Breast epithelium (tissue), 4 donors: ENCODE results near the gene FRMD4A. TPM values are rescaled to one million over a fixed set of nuclear protein-coding genes. Genes with fewer than 3 reads are reported as not detected.
A peak's percentile ranks its signal among the peaks of the same experiment; 100 is the strongest.

Experiments used
- DNase-seq, 2 donors: peaks; one replicate each; pipeline ENCODE4 v3.0.0-alpha.2; 2019; ENCODE audit warnings: low spot score in 2 of 2
- H3K27ac ChIP-seq, 2 donors: fragments of 200-600 bp; sonication (generic) in 1 of 2; one replicate each; pipeline ENCODE4 v1.5.1; 2016 to 2019; ENCODE audit warnings: mild to moderate bottlenecking in 1 of 2
- H3K27me3 ChIP-seq, 2 donors: fragments of 200-600 bp; sonication (generic) in 1 of 2; one replicate each; pipeline versions ENCODE4 v1.5.1 to v1.6.0; 2017 to 2019; ENCODE audit warnings: control low read depth in 1 of 2, mild to moderate bottlenecking in 1 of 2
- H3K36me3 ChIP-seq: fragments of 200-600 bp; one replicate; pipeline ENCODE4 v1.5.1; 2019
- H3K4me1 ChIP-seq, 2 donors: fragments of 200-600 bp; sonication (generic); one replicate each; pipeline ENCODE4 v1.5.1; 2016 to 2019; ENCODE audit warnings: control low read depth in 1 of 2
- H3K4me3 ChIP-seq, 3 donors: fragments of 200-600 bp; sonication (generic); 1 replicate in 2 of 3; 2 replicates in 1 of 3; pipeline ENCODE4 v1.5.1; 2016 to 2019; ENCODE audit warnings: mild to moderate bottlenecking in 3 of 3, moderate library complexity in 2 of 3
- H3K9me3 ChIP-seq, 2 donors: fragments of 200-600 bp; sonication (generic) in 1 of 2; one replicate each; pipeline ENCODE4 v1.5.1; 2016 to 2019; ENCODE audit warnings: control low read depth in 1 of 2
- POLR2A ChIP-seq: fragments of 450-650 bp; IDR thresholded peaks from one replicate; pipeline ENCODE4 v1.6.1; 2016; ENCODE audit warnings: antibody characterized with exemption, mild to moderate bottlenecking, moderate library complexity
- POLR2AphosphoS5 ChIP-seq, 3 donors: sonication (generic); formaldehyde crosslinking; IDR thresholded peaks; one replicate each; pipeline ENCODE4 v1.6.1; 2017; ENCODE audit warnings: antibody characterized with exemption in 3 of 3
- intact Hi-C: fragments of 100-400 bp; cut with DNase I; formaldehyde crosslinking; loops from one replicate; pipeline ENCODE4 v1.15.1; 2023; ENCODE audit warnings: low total_unique reads
- total RNA-seq, 3 donors: library from RNA; depleted of rRNA; stranded (reverse); fragments of >200 nt; gene quantifications; one replicate each; pipeline ENCODE4 v1.1.0, GENCODE V29; 2016
- TF ChIP-seq, protein P1 (sequence below), 3 donors: fragments of 450-650 bp; IDR thresholded peaks; one replicate each; pipeline ENCODE4 v1.5.1; 2016 to 2017; ENCODE audit warnings: antibody characterized with exemption in 3 of 3, mild to moderate bottlenecking in 3 of 3, moderate library complexity in 3 of 3

The FRMD4A gene
- total RNA-seq, 3 donors from 2014 or later = 27.5 to 107 (median 34.4) TPM

DNA sequence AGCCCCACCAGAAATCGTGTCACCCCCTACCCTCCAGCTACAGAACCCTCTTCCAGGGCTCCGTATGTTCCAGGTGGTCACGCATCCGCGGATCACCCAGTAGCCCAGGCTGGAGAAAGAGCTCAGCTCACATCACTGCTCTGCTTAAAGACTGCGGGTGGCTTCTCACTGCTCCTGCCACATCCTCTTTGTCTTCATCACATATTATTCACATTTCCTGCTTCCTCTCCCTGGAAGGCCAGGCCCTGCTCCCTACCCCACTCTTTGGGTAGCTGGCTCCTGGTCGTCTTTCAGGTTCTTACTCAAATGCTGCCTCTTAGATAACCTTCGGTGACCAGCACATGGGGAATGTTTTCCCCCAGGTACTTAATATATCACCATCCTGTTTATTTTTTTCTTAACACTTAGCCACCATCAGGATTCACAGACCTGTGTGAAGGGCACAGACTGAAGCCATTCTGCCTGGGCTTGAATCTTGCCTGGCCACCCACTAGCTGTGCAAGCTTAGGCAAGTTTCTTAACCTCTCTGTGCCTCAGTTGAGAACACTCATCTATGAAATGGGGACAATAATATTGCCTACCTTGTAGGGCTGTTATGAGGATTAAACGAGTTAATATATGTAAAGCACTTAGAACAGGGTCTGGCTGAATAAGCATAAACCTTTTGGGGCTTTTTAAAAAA is 436.2 kb downstream of the FRMD4A start:
- intact Hi-C loops = no loop called here
- no peaks in the 10 kb centered on the region for H3K9me3 ChIP-seq
- H3K4me1 ChIP-seq = no peaks in the 10 kb centered on the region
- no peak overlapping the region for H3K27ac ChIP-seq
- no peak for DNase-seq
- H3K27me3 ChIP-seq = peaks cover 0 to 26% of the 10 kb centered on the region in 2 donors
- H3K4me3 ChIP-seq = no peak overlapping the region
- TF ChIP-seq, protein P1, sequence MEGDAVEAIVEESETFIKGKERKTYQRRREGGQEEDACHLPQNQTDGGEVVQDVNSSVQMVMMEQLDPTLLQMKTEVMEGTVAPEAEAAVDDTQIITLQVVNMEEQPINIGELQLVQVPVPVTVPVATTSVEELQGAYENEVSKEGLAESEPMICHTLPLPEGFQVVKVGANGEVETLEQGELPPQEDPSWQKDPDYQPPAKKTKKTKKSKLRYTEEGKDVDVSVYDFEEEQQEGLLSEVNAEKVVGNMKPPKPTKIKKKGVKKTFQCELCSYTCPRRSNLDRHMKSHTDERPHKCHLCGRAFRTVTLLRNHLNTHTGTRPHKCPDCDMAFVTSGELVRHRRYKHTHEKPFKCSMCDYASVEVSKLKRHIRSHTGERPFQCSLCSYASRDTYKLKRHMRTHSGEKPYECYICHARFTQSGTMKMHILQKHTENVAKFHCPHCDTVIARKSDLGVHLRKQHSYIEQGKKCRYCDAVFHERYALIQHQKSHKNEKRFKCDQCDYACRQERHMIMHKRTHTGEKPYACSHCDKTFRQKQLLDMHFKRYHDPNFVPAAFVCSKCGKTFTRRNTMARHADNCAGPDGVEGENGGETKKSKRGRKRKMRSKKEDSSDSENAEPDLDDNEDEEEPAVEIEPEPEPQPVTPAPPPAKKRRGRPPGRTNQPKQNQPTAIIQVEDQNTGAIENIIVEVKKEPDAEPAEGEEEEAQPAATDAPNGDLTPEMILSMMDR (IDR thresholded peaks at IDR 0.05) = no peak
- TF ChIP-seq POLR2AphosphoS5 (IDR thresholded peaks at IDR 0.05) = no peak
- no peaks in the 10 kb centered on the region for H3K36me3 ChIP-seq

DNA sequence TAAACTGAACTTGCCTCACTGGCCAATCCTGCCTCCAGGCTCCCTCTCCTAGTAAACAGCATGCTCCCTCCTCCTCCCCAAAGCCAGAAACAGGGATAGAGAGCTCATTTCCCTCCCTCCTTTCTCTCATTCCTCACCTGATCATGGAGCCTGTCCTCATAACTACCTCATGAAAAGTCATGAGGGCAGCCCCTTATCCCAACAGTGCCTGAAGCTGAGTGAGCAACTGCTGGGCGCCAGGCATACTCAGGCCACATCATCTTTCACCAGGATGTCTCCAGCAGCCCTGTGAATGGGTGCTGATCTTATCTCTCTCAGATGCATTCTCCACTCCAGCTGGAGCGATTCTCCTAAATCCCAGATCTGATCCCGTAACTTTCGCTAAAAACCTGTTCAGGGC is 436.8 kb downstream of the FRMD4A start:
- Histone ChIP-seq H3K4me1 (no peaks in the 10 kb centered on the region), H3K36me3 (no peaks in the 10 kb centered on the region), H3K9me3 (no peaks in the 10 kb centered on the region), H3K4me3 (no peak overlapping the region), H3K27ac (no peak overlapping the region), H3K27me3 (peaks cover 0 to 33% of the 10 kb centered on the region in 2 donors)
- no peak for DNase-seq
- intact Hi-C loops = no loop called here
- TF ChIP-seq POLR2A (no peak), POLR2AphosphoS5 (IDR thresholded peaks at IDR 0.05) (no peak)
- TF ChIP-seq, protein P1 (IDR thresholded peaks at IDR 0.05) = no peak

DNA sequence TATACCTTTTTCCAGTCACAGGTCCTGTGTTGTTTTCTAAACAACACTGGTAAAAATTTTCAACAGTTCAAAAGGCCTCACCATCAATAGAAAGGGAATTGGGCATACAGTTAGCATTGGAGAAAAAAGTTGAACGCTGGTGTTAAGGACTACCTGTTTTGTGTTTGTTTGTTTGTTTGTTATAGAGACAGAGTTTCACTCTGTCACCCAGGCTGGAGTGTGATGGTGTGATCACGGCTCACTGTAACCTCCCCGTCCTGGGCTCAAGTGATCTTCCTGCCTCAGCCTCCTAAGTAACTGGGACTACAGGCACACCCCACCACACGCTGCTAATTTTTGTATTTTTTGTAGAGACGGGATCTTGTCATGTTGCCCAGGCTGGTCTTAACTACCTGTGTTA is 437.9 kb downstream of the FRMD4A start:
- TF ChIP-seq, protein P1 (IDR thresholded peaks at IDR 0.05) = no peak
- TF ChIP-seq POLR2A (no peak), POLR2AphosphoS5 (IDR thresholded peaks at IDR 0.05) (no peak)
- no peak for DNase-seq
- Histone ChIP-seq H3K4me1 (no peaks in the 10 kb centered on the region), H3K27ac (no peak overlapping the region), H3K36me3 (no peaks in the 10 kb centered on the region), H3K27me3 (peaks cover 0 to 34% of the 10 kb centered on the region in 2 donors), H3K9me3 (no peaks in the 10 kb centered on the region), H3K4me3 (no peak overlapping the region)
- intact Hi-C loops = no loop called here

DNA sequence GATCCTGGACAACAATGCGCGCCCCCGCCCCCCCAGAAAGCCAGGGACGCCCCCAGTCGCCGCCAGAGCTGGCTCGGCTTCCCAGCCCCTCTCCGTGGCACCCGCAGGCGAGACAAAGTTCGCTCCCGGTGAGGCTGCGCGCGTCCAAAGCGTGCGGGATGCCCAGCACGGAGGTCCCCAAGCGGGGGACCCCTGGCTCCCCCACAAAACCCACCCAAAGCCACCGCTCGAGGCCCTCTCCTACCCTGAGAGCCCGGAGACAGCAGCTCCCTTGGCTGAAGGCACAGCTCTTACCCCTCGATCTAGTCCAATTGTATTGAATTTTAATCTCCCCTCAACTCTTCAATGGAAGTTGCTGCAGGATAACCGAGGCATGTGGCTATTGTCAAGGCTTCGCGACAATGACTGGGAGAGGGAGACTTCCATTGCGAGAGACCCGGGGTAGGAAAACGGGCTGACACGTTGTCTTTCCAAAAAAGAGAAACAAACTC is 438.7 kb downstream of the FRMD4A start:
- Histone ChIP-seq H3K4me1 (no peaks in the 10 kb centered on the region), H3K27me3 (peaks cover 0 to 34% of the 10 kb centered on the region in 2 donors), H3K9me3 (no peaks in the 10 kb centered on the region), H3K4me3 (peak overlapping the region; percentile 51 to 71 (median 66)), H3K27ac (peak overlapping the region in 1 of 2 donors; percentile 82), H3K36me3 (no peaks in the 10 kb centered on the region)
- intact Hi-C loops = no loop called here
- DNase-seq = no peak
- TF ChIP-seq POLR2AphosphoS5 (IDR thresholded peaks at IDR 0.05) (no peak), POLR2A (no peak)
- TF ChIP-seq, protein P1 (IDR thresholded peaks at IDR 0.05) = no peak

DNA sequence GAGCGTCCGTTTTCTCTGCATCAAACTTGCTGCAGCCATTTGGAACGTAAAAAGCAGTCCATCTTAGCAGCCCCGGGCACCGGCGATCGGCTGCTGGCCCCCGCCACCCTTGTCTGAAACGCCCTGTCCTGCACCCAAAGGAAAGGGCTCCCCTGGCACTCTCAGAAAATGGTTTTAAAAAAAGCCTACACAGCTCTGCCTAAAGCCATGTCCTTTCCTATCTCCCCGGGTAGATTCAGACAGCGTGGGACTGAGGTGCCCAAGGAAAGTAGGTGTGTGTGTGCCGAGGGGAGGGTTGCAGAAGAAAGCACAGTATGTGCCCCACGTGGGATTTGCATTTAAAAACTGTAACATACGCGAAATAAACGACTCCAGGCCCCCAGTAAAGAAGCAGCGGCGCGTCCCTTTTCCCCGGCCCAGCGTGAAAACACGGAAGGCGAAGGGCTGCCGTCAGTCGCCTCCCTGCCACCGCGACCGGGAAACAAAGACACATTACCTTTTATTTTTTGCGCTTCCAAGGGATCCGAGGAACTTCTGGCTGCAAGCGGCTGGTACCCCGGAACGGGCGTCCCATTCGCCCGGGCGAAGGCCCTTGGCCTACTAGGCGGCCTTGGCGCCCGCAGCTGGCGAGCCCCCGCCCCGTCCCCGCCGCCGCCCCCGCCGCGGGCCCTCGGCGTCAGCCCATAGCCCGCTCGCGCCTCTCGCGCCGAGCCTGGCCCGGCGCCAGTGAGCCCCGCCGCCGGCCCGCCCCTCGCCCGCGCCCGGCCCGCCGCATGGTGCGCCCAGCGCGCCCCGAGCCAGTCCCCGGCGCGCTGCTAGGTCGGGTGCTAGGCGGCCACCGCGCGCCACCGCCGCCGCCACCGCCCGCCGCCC is 439.4 kb downstream of the FRMD4A start:
- H3K27me3 ChIP-seq = peaks cover 0 to 34% of the 10 kb centered on the region in 2 donors
- H3K36me3 ChIP-seq = no peaks in the 10 kb centered on the region
- peak overlapping the region; percentile 51 to 71 (median 66) for H3K4me3 ChIP-seq
- TF ChIP-seq POLR2AphosphoS5 (IDR thresholded peaks at IDR 0.05) (no peak), POLR2A (no peak)
- TF ChIP-seq, protein P1 (IDR thresholded peaks at IDR 0.05) = no peak
- peak overlapping the region in 1 of 2 donors; percentile 82 for H3K27ac ChIP-seq
- no peaks in the 10 kb centered on the region for H3K9me3 ChIP-seq
- no peaks in the 10 kb centered on the region for H3K4me1 ChIP-seq
- DNase-seq = no peak
- intact Hi-C loops = no loop called here
